NOMO-1 treated with DMSO at 0.1 percent for 48 hours (cell line): ENCODE results near the gene TAS2R60.
"Not testable (repeated sequence)": the region's sequence is repeated elsewhere in the genome, so short reads cannot be mapped to it uniquely, and the experiment has no call there.

Experiments
- DNase-seq: peaks from one replicate; lab custom pipeline; 2025; ENCODE audit not compliant: unreplicated experiment; lab: John Stamatoyannopoulos, UW

TAS2R60 gene

GRCh38 chr7:143443153-143443552 lies at the start of gene TAS2R60:
TSS of gene TAS2R60 (plus strand) at chr7:143443453. CDS start at chr7:143443453, 0 bp downstream.
- DNase-seq: no peak

GRCh38 chr7:143394068-143394467 lies 49.2 kb upstream of the TAS2R60 start:
- no peak for DNase-seq

GRCh38 chr7:143394777-143395176 lies 48.5 kb upstream of the TAS2R60 start:
- DNase-seq: no peak

- no peak for DNase-seq
Observed at GRCh38 chr7:143395187-143396149, 47.8 kb upstream of the TAS2R60 start.

GRCh38 chr7:143396182-143396581 lies 47.1 kb upstream of the TAS2R60 start:
- no peak for DNase-seq

- DNase-seq: no peak
Observed at GRCh38 chr7:143396625-143397556, 46.4 kb upstream of the TAS2R60 start.

- no peak for DNase-seq
Observed at GRCh38 chr7:143397710-143398530, 45.3 kb upstream of the TAS2R60 start.

- no peak for DNase-seq
Observed at GRCh38 chr7:143398616-143399015, 44.6 kb upstream of the TAS2R60 start.

- no peak for DNase-seq
Observed at GRCh38 chr7:143399151-143399550, 44.1 kb upstream of the TAS2R60 start.

- no peak for DNase-seq
Observed at GRCh38 chr7:143399642-143400041, 43.6 kb upstream of the TAS2R60 start.

GRCh38 chr7:143401265-143401664 lies 42.0 kb upstream of the TAS2R60 start:
- no peak for DNase-seq

GRCh38 chr7:143402233-143402632 lies 41.0 kb upstream of the TAS2R60 start:
- not testable (repeated sequence) for DNase-seq

- DNase-seq: no peak
Observed at GRCh38 chr7:143405173-143406001, 37.9 kb upstream of the TAS2R60 start.

GRCh38 chr7:143406002-143406357 lies 37.3 kb upstream of the TAS2R60 start:
- no peak for DNase-seq

- DNase-seq: no peak
Observed at GRCh38 chr7:143407287-143408251, 35.7 kb upstream of the TAS2R60 start.

- no peak for DNase-seq
Observed at GRCh38 chr7:143408252-143408685, 35.0 kb upstream of the TAS2R60 start.

GRCh38 chr7:143408686-143409561 lies 34.3 kb upstream of the TAS2R60 start, which contains the start of gene EPHA1:
TSS of gene EPHA1 (minus strand) at chr7:143408856. CDS start at chr7:143408805, 51 bp downstream.
- no peak for DNase-seq
